ENCODE results near the gene CCDC192. TPM values are rescaled to one million over a fixed set of nuclear protein-coding genes. Genes with fewer than 3 reads are reported as not detected.

CCDC192 gene
- total RNA-seq, 2 donors from 2014 or later: not detected

GRCh38 chr5:127906562-127907204, 203.5 kb downstream of the CCDC192 start:
- Histone ChIP-seq H3K9me3 (no peaks in the 10 kb centered on the region), H3K27me3 (replicated peaks; ENCODE audit: insufficient read depth) (no peaks in the 10 kb centered on the region), H3K36me3 (no peaks in the 10 kb centered on the region), H3K27ac (no peak overlapping the region), H3K4me3 (no peak overlapping the region), H3K4me1 (ENCODE audit: control insufficient read depth in 1 of 2, low read depth in 2 of 2) (no peaks in the 10 kb centered on the region)
- no peak for TF ChIP-seq CTCF (IDR thresholded peaks at IDR 0.05)
- ATAC-seq (ENCODE audit: insufficient number of reproducible peaks, low FRiP score, low read depth) (no peak), DNase-seq (ENCODE audit: low spot score) (no peak)

- no peaks in the 10 kb centered on the region for H3K9me3 ChIP-seq
- ATAC-seq (ENCODE audit: insufficient number of reproducible peaks, low FRiP score, low read depth) (no peak), DNase-seq (ENCODE audit: low spot score) (no peak)
- H3K27ac ChIP-seq: no peak overlapping the region
- H3K27me3 ChIP-seq (replicated peaks; ENCODE audit: insufficient read depth): no peaks in the 10 kb centered on the region
- no peaks in the 10 kb centered on the region for H3K4me1 ChIP-seq (ENCODE audit: control insufficient read depth in 1 of 2, low read depth in 2 of 2)
- no peak overlapping the region for H3K4me3 ChIP-seq
- H3K36me3 ChIP-seq: no peaks in the 10 kb centered on the region
- TF ChIP-seq CTCF (IDR thresholded peaks at IDR 0.05): no peak
Measured at GRCh38 chr5:127907907-127908306, 204.7 kb downstream of the CCDC192 start.

- no peak for DNase-seq (ENCODE audit: low spot score)
- Histone ChIP-seq H3K36me3 (no peaks in the 10 kb centered on the region), H3K27me3 (replicated peaks; ENCODE audit: insufficient read depth) (no peaks in the 10 kb centered on the region), H3K27ac (no peak overlapping the region), H3K4me3 (no peak overlapping the region), H3K9me3 (no peaks in the 10 kb centered on the region), H3K4me1 (ENCODE audit: control insufficient read depth in 1 of 2, low read depth in 2 of 2) (no peaks in the 10 kb centered on the region)
- no peak for TF ChIP-seq CTCF (IDR thresholded peaks at IDR 0.05)
- ATAC-seq (ENCODE audit: insufficient number of reproducible peaks, low FRiP score, low read depth): no peak
Measured at GRCh38 chr5:127909066-127909465, 205.9 kb downstream of the CCDC192 start.

GRCh38 chr5:127909821-127910220, 206.6 kb downstream of the CCDC192 start:
- ATAC-seq (ENCODE audit: insufficient number of reproducible peaks, low FRiP score, low read depth) (no peak), DNase-seq (ENCODE audit: low spot score) (no peak)
- H3K27ac ChIP-seq: no peak overlapping the region
- no peaks in the 10 kb centered on the region for H3K9me3 ChIP-seq
- no peaks in the 10 kb centered on the region for H3K27me3 ChIP-seq (replicated peaks; ENCODE audit: insufficient read depth)
- H3K36me3 ChIP-seq: no peaks in the 10 kb centered on the region
- H3K4me3 ChIP-seq: no peak overlapping the region
- no peak for TF ChIP-seq CTCF (IDR thresholded peaks at IDR 0.05)
- H3K4me1 ChIP-seq (ENCODE audit: control insufficient read depth in 1 of 2, low read depth in 2 of 2): no peaks in the 10 kb centered on the region

GRCh38 chr5:127910307-127910956, 207.2 kb downstream of the CCDC192 start:
- Histone ChIP-seq H3K9me3 (no peaks in the 10 kb centered on the region), H3K36me3 (no peaks in the 10 kb centered on the region), H3K4me1 (ENCODE audit: control insufficient read depth in 1 of 2, low read depth in 2 of 2) (no peaks in the 10 kb centered on the region), H3K27me3 (replicated peaks; ENCODE audit: insufficient read depth) (no peaks in the 10 kb centered on the region), H3K27ac (no peak overlapping the region), H3K4me3 (no peak overlapping the region)
- no peak for TF ChIP-seq CTCF (IDR thresholded peaks at IDR 0.05)
- no peak for ATAC-seq (ENCODE audit: insufficient number of reproducible peaks, low FRiP score, low read depth)
- no peak for DNase-seq (ENCODE audit: low spot score)
